NCI-H2171 treated with DMSO at 0.1 percent for 48 hours (cell line): Measurements from ENCODE around the gene DNAJB12.
"Not testable (repeated sequence)": the region's sequence is repeated elsewhere in the genome, so short reads cannot be mapped to it uniquely, and the experiment has no call there.

Experiments
- DNase-seq: peaks from one replicate; lab custom pipeline; 2025; lab: John Stamatoyannopoulos, UW

The DNAJB12 gene

GRCh38 chr10:72316386-72316700, 38.4 kb downstream of the DNAJB12 start:
- no peak for DNase-seq

GRCh38 chr10:72315611-72316385, 38.9 kb downstream of the DNAJB12 start:
- no peak for DNase-seq

GRCh38 chr10:72315054-72315453, 39.7 kb downstream of the DNAJB12 start:
- DNase-seq: no peak

GRCh38 chr10:72314263-72314662, 40.5 kb downstream of the DNAJB12 start:
- no peak for DNase-seq

- no peak for DNase-seq
Measured at GRCh38 chr10:72312865-72313391, 41.8 kb downstream of the DNAJB12 start.

GRCh38 chr10:72311667-72312066, 43.1 kb downstream of the DNAJB12 start:
- no peak for DNase-seq

GRCh38 chr10:72310636-72311035, 44.1 kb downstream of the DNAJB12 start:
- DNase-seq: no peak

GRCh38 chr10:72310241-72310633, 44.5 kb downstream of the DNAJB12 start:
- peak; percentile 10 for DNase-seq

- DNase-seq: no peak
Measured at GRCh38 chr10:72309290-72310240, 45.2 kb downstream of the DNAJB12 start.

GRCh38 chr10:72308320-72308987, 46.3 kb downstream of the DNAJB12 start:
- no peak for DNase-seq

GRCh38 chr10:72307711-72308110, 47.0 kb downstream of the DNAJB12 start:
- DNase-seq: not testable (repeated sequence)

- DNase-seq: no peak
Measured at GRCh38 chr10:72306215-72306760, 48.4 kb downstream of the DNAJB12 start.

- no peak for DNase-seq
Measured at GRCh38 chr10:72303424-72304128, 51.1 kb downstream of the DNAJB12 start.

- DNase-seq: no peak
Measured at GRCh38 chr10:72298592-72299519, 55.9 kb downstream of the DNAJB12 start.

- peak; percentile 86 for DNase-seq
Measured at GRCh38 chr10:72297805-72298591, 56.7 kb downstream of the DNAJB12 start.

- no peak for DNase-seq
Measured at GRCh38 chr10:72297281-72297804, 57.4 kb downstream of the DNAJB12 start.

GRCh38 chr10:72296829-72297280, 57.9 kb downstream of the DNAJB12 start:
- DNase-seq: not testable (repeated sequence)

- no peak for DNase-seq
Measured at GRCh38 chr10:72295330-72295910, 59.3 kb downstream of the DNAJB12 start.
